HUES64 (cell line): Measurements from ENCODE around the gene ADSS1.

Experiments used
- H3K27ac ChIP-seq: 2 replicates; pipeline ENCODE4 v1.7.0; 2013; ENCODE audit warnings: low read depth, low read length, inconsistent platforms
- H3K27me3 ChIP-seq: 2 replicates; pipeline ENCODE4 v1.6.1; 2013; ENCODE audit warnings: mild to moderate bottlenecking, low read length; ENCODE audit not compliant: insufficient read depth
- H3K36me3 ChIP-seq: 2 replicates; pipeline ENCODE4 v1.6.1; 2013; ENCODE audit warnings: mild to moderate bottlenecking, low read length; ENCODE audit not compliant: insufficient read depth
- H3K4me1 ChIP-seq: 2 replicates; pipeline ENCODE4 v1.6.1; 2013; ENCODE audit warnings: mild to moderate bottlenecking, low read length, moderate library complexity; ENCODE audit not compliant: insufficient read depth
- H3K4me3 ChIP-seq: 2 replicates; pipeline ENCODE4 v1.5.1; 2013; ENCODE audit warnings: mild to moderate bottlenecking, low read length, moderate library complexity
- H3K9ac ChIP-seq: 2 replicates; pipeline ENCODE4 v1.6.1; 2013; ENCODE audit warnings: mild to moderate bottlenecking, low read depth, low read length
- H3K9me3 ChIP-seq: 2 replicates; pipeline ENCODE4 v1.6.1; 2013; ENCODE audit warnings: low read depth, low read length; ENCODE audit not compliant: insufficient read depth
- WGBS: fragments of 150-250, 120-280 bp; methylation state at CpG from one replicate; pipeline ENCODE4 v1.1.7; 2013; ENCODE audit warnings: missing lambda C conversion rate; 5-methylcytosine and 5-hydroxymethylcytosine counted together

ADSS1 gene

DNA sequence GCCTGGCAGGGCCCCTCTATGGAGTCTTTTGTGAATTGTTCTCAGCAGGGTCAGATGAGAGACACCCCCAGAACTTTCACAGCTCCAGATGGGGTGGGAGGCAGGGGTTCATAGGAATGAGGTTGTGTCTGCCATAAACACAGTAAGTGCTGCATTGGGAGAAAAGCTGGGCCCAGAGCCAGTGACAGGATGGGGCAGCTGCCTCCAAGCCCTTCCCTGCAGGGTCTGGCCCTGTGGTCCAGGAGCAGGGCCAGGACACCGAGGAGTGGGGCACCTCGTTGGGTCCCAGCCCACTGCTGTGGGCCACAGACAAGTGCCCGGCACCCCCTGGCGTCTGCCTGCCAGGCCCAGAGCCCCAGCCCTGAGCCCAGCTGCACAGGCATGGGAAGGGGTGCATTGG lies 21.4 kb upstream of the ADSS1 start:
- no peak overlapping the region for H3K27ac ChIP-seq
- no peak overlapping the region for H3K4me3 ChIP-seq
- no peaks in the 10 kb centered on the region for H3K27me3 ChIP-seq
- H3K9ac ChIP-seq: no peak overlapping the region
- peaks cover 4% of the 10 kb centered on the region; the same call in 1 of the 2 replicates for H3K4me1 ChIP-seq
- 94% methylated on average over 4 of the region's 4 CpGs for WGBS
- H3K36me3 ChIP-seq: peaks cover 32% of the 10 kb centered on the region
- H3K9me3 ChIP-seq: peaks cover 9% of the 10 kb centered on the region

GRCh38 chr14:104703269-104703668 lies 20.8 kb upstream of the ADSS1 start:
- 97% methylated on average over 28 of the region's 28 CpGs for WGBS
- peaks cover 32% of the 10 kb centered on the region for H3K36me3 ChIP-seq
- H3K9ac ChIP-seq: no peak overlapping the region
- H3K27me3 ChIP-seq: no peaks in the 10 kb centered on the region
- no peak overlapping the region for H3K27ac ChIP-seq
- peaks cover 9% of the 10 kb centered on the region; the same call in 1 of the 2 replicates for H3K4me1 ChIP-seq
- H3K4me3 ChIP-seq: no peak overlapping the region
- H3K9me3 ChIP-seq: peaks cover 9% of the 10 kb centered on the region

DNA sequence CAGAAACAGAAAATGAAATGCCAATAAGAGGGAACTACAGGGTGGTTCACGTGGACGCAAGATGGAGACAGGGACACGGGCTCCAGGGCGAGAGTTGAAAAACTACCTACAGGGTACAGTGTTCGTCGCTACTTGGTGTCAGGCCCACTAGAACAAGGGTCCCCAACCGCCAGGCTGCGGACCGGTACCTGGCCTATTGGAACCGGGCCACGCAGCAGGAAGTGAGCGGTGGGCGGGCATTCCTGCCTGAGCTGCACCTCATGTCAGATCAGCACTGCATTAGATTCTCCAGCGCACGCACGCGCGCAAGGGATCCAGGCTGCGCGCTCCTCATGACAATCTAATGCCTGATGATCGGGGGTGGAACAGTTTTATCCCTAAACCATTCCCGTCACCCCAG lies 19.8 kb upstream of the ADSS1 start:
- H3K4me3 ChIP-seq: no peak overlapping the region
- peaks cover 32% of the 10 kb centered on the region for H3K36me3 ChIP-seq
- peaks cover 9% of the 10 kb centered on the region for H3K9me3 ChIP-seq
- WGBS: 97% methylated on average over 22 of the region's 22 CpGs
- no peak overlapping the region for H3K9ac ChIP-seq
- no peaks in the 10 kb centered on the region for H3K27me3 ChIP-seq
- peaks cover 11% of the 10 kb centered on the region; the same call in 1 of the 2 replicates for H3K4me1 ChIP-seq
- H3K27ac ChIP-seq: no peak overlapping the region

- Histone ChIP-seq H3K36me3 (peaks cover 36% of the 10 kb centered on the region), H3K4me1 (peaks cover 11% of the 10 kb centered on the region; the same call in 1 of the 2 replicates), H3K27ac (no peak overlapping the region), H3K9me3 (peaks cover 9% of the 10 kb centered on the region), H3K4me3 (no peak overlapping the region), H3K27me3 (no peaks in the 10 kb centered on the region), H3K9ac (no peak overlapping the region)
- WGBS: 92% methylated on average over 21 of the region's 21 CpGs
Observed at GRCh38 chr14:104705340-104706047, 18.5 kb upstream of the ADSS1 start.

DNA sequence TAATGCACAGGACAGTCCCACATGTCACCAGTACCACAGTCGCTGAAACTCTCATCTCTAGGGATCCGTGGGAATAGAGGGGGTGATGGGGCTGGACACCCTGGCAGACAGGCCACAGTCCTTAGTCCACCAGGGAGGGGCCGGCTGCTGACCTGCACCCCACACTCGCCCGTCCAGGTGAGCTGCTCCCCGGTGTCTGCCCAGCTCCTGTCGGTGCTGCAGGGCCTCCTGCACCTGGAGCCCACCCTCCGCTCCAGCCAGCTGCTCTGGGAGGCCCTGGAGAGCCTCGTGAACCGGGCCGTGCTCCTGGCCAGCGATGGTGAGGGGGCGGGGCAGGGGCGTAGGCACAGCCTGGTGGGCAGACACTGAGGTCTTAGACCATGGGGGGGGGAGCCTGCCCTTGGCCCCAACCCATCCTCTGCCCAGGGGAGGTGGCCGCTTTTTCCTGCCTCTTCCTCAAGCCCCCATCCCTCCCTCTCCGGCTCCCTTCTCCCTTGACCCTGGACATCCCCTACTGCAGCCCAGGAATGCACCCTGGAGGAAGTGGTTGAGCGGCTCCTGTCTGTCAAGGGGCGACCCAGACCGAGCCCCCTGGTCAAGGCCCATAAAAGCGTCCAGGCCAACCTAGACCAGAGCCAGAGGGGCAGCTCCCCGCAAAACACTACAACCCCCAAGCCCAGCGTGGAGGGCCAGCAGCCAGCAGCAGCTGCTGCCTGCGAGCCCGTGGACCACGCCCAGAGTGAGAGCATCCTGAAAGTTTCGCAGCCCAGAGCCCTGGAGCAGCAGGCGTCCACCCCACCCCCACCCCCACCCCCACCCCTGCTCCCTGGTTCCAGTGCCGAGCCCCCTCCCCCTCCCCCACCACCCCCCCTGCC lies 17.1 kb upstream of the ADSS1 start:
- Histone ChIP-seq H3K4me3 (no peak overlapping the region), H3K4me1 (peaks cover 11% of the 10 kb centered on the region; the same call in 1 of the 2 replicates), H3K27me3 (no peaks in the 10 kb centered on the region), H3K9me3 (peaks cover 9% of the 10 kb centered on the region), H3K36me3 (peaks cover 42% of the 10 kb centered on the region), H3K9ac (no peak overlapping the region), H3K27ac (no peak overlapping the region)
- 51% methylated on average over 23 of the region's 28 CpGs for WGBS

DNA sequence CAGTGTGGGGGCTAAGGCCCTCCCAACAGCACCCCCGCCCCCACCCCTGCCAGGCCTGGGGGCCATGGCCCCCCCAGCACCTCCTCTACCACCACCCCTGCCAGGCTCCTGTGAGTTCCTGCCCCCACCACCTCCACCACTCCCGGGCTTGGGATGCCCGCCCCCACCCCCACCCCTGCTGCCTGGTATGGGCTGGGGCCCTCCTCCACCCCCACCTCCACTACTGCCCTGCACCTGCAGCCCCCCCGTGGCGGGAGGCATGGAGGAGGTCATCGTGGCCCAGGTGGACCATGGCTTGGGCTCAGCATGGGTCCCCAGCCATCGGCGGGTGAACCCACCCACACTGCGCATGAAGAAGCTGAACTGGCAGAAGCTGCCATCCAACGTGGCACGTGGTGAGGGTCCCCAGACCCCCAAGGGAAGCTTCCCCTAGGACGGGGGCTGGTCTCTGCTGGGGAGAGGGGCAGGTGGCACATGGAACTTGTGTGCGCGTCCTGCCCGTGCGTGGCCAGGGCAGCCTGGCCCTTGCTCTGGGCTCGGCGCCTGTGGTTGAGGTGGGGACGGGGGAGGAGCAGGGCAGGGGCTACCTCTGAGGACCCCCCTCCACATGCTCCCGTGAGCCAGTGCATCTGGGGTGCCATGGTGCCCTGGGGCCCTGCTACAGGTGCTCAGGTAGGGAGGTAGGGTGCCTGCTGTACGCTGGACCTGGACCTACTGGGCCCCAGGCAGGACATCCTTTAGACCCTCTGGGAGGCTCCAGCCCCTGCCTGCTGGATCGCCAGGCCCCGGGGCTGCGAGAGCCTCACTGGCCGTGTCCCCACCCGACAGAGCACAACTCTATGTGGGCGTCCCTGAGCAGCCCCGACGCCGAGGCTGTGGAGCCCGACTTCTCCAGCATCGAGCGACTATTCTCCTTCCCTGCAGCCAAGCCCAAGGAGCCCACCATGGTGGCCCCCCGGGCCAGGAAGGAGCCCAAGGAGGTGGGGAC lies 16.1 kb upstream of the ADSS1 start:
- H3K4me3 ChIP-seq: no peak overlapping the region
- H3K9me3 ChIP-seq: peaks cover 9% of the 10 kb centered on the region
- H3K4me1 ChIP-seq: peaks cover 11% of the 10 kb centered on the region; the same call in 1 of the 2 replicates
- H3K36me3 ChIP-seq: peaks cover 44% of the 10 kb centered on the region
- H3K9ac ChIP-seq: no peak overlapping the region
- H3K27me3 ChIP-seq: no peaks in the 10 kb centered on the region
- H3K27ac ChIP-seq: no peak overlapping the region
- WGBS: 56% methylated on average over 31 of the region's 34 CpGs

GRCh38 chr14:104708606-104709268 lies 15.3 kb upstream of the ADSS1 start:
- peaks cover 9% of the 10 kb centered on the region for H3K9me3 ChIP-seq
- no peak overlapping the region for H3K4me3 ChIP-seq
- H3K27me3 ChIP-seq: no peaks in the 10 kb centered on the region
- H3K4me1 ChIP-seq: peaks cover 11% of the 10 kb centered on the region; the same call in 1 of the 2 replicates
- H3K9ac ChIP-seq: no peak overlapping the region
- H3K36me3 ChIP-seq: peaks cover 39% of the 10 kb centered on the region
- no peak overlapping the region for H3K27ac ChIP-seq
- WGBS: 52% methylated on average over 20 of the region's 20 CpGs

- Histone ChIP-seq H3K27ac (no peak overlapping the region), H3K9me3 (peaks cover 3% of the 10 kb centered on the region)
- WGBS: 88% methylated on average over 18 of the region's 18 CpGs
Observed at GRCh38 chr14:104709387-104710039, 14.5 kb upstream of the ADSS1 start.

GRCh38 chr14:104710071-104710735 lies 13.8 kb upstream of the ADSS1 start:
- peaks cover 36% of the 10 kb centered on the region for H3K36me3 ChIP-seq
- no peak overlapping the region for H3K4me3 ChIP-seq
- H3K27me3 ChIP-seq: no peaks in the 10 kb centered on the region
- WGBS: 93% methylated on average over 34 of the region's 34 CpGs
- peaks cover 11% of the 10 kb centered on the region; the same call in 1 of the 2 replicates for H3K4me1 ChIP-seq
- no peak overlapping the region for H3K9ac ChIP-seq
- H3K9me3 ChIP-seq: no peaks in the 10 kb centered on the region
- no peak overlapping the region for H3K27ac ChIP-seq

More at GRCh38 chr14:104709387-104710039, 14.5 kb upstream of the ADSS1 start:
- peaks cover 39% of the 10 kb centered on the region for H3K36me3 ChIP-seq
- no peak overlapping the region for H3K9ac ChIP-seq
- no peak overlapping the region for H3K4me3 ChIP-seq
- peaks cover 11% of the 10 kb centered on the region; the same call in 1 of the 2 replicates for H3K4me1 ChIP-seq
- H3K27me3 ChIP-seq: no peaks in the 10 kb centered on the region
